ENCODE measurements around the gene FNDC3B. TPM values are rescaled to one million over a fixed set of nuclear protein-coding genes. Genes with fewer than 3 reads are reported as not detected.
A peak's percentile ranks its signal among the peaks of the same experiment; 100 is the strongest.
"Not testable (repeated sequence)": the region's sequence is repeated elsewhere in the genome, so short reads cannot be mapped to it uniquely, and the experiment has no call there.

FNDC3B gene
- total RNA-seq, 1 experiment from 2014 or later = 22.9 TPM

GRCh38 chr3:172233474-172234277 is 194.3 kb downstream of the FNDC3B start:
- DNase-seq (ENCODE audit: low spot score) = no peak
- in situ Hi-C loops (cut with HindIII; ENCODE audit: low sequenced_read_pairs) = no loop called here

- in situ Hi-C loops (cut with HindIII; ENCODE audit: low sequenced_read_pairs) = loop anchor here (5.0 kb wide), 1 partner anchor 58 kb away; no protein-coding TSS in a partner anchor
- DNase-seq (ENCODE audit: low spot score) = no peak
Observed at GRCh38 chr3:172235698-172236097, 196.3 kb downstream of the FNDC3B start.

- DNase-seq (ENCODE audit: low spot score) = no peak
- in situ Hi-C loops (cut with HindIII; ENCODE audit: low sequenced_read_pairs) = loop anchor here (5.0 kb wide), 1 partner anchor 60 kb away; no protein-coding TSS in a partner anchor
Observed at GRCh38 chr3:172236771-172237742, 197.7 kb downstream of the FNDC3B start.

- DNase-seq (ENCODE audit: low spot score) = no peak
- in situ Hi-C loops (cut with HindIII; ENCODE audit: low sequenced_read_pairs) = loop anchor here (5.0 kb wide), 1 partner anchor 61 kb away; no protein-coding TSS in a partner anchor
Observed at GRCh38 chr3:172238188-172238587, 198.8 kb downstream of the FNDC3B start.

GRCh38 chr3:172239218-172239790 is 199.9 kb downstream of the FNDC3B start:
- DNase-seq (ENCODE audit: low spot score) = no peak
- in situ Hi-C loops (cut with HindIII; ENCODE audit: low sequenced_read_pairs) = loop anchor here (5.0 kb wide), 1 partner anchor 62 kb away; no protein-coding TSS in a partner anchor

- DNase-seq (ENCODE audit: low spot score) = no peak
- in situ Hi-C loops (cut with HindIII; ENCODE audit: low sequenced_read_pairs) = no loop called here
Observed at GRCh38 chr3:172241405-172241804, 202.0 kb downstream of the FNDC3B start.

- DNase-seq (ENCODE audit: low spot score); in situ Hi-C loops (cut with HindIII; ENCODE audit: low sequenced_read_pairs): not testable (repeated sequence)
Observed at GRCh38 chr3:172242471-172242870, 203.1 kb downstream of the FNDC3B start.

- in situ Hi-C loops (cut with HindIII; ENCODE audit: low sequenced_read_pairs); DNase-seq (ENCODE audit: low spot score): not testable (repeated sequence)
Observed at GRCh38 chr3:172243376-172243775, 204.0 kb downstream of the FNDC3B start.

- in situ Hi-C loops (cut with HindIII; ENCODE audit: low sequenced_read_pairs) = no loop called here
- DNase-seq (ENCODE audit: low spot score) = no peak
Observed at GRCh38 chr3:172244011-172244410, 204.6 kb downstream of the FNDC3B start.

GRCh38 chr3:172245241-172245640 is 205.9 kb downstream of the FNDC3B start:
- DNase-seq (ENCODE audit: low spot score) = no peak
- in situ Hi-C loops (cut with HindIII; ENCODE audit: low sequenced_read_pairs) = no loop called here

GRCh38 chr3:172246107-172246844 is 206.9 kb downstream of the FNDC3B start:
- in situ Hi-C loops (cut with HindIII; ENCODE audit: low sequenced_read_pairs) = no loop called here
- peak; percentile 11 for DNase-seq (ENCODE audit: low spot score)

GRCh38 chr3:172247525-172248274 is 208.3 kb downstream of the FNDC3B start:
- in situ Hi-C loops (cut with HindIII; ENCODE audit: low sequenced_read_pairs) = no loop called here
- no peak for DNase-seq (ENCODE audit: low spot score)

- in situ Hi-C loops (cut with HindIII; ENCODE audit: low sequenced_read_pairs) = no loop called here
- no peak for DNase-seq (ENCODE audit: low spot score)
Observed at GRCh38 chr3:172249039-172249438, 209.7 kb downstream of the FNDC3B start.

- in situ Hi-C loops (cut with HindIII; ENCODE audit: low sequenced_read_pairs) = no loop called here
- no peak for DNase-seq (ENCODE audit: low spot score)
Observed at GRCh38 chr3:172251211-172251610, 211.8 kb downstream of the FNDC3B start.

- in situ Hi-C loops (cut with HindIII; ENCODE audit: low sequenced_read_pairs) = no loop called here
- DNase-seq (ENCODE audit: low spot score) = no peak
Observed at GRCh38 chr3:172253200-172253599, 213.8 kb downstream of the FNDC3B start.

GRCh38 chr3:172254542-172254941 is 215.2 kb downstream of the FNDC3B start:
- in situ Hi-C loops (cut with HindIII; ENCODE audit: low sequenced_read_pairs) = no loop called here
- no peak for DNase-seq (ENCODE audit: low spot score)

GRCh38 chr3:172255321-172255720 is 215.9 kb downstream of the FNDC3B start:
- DNase-seq (ENCODE audit: low spot score); in situ Hi-C loops (cut with HindIII; ENCODE audit: low sequenced_read_pairs): not testable (repeated sequence)

- no peak for DNase-seq (ENCODE audit: low spot score)
- in situ Hi-C loops (cut with HindIII; ENCODE audit: low sequenced_read_pairs) = no loop called here
Observed at GRCh38 chr3:172256101-172256734, 216.8 kb downstream of the FNDC3B start.
